Right lobe of liver (tissue), 4 donors: ENCODE results near the gene WDSUB1.

Experiments
- POLR2A ChIP-seq: fragments of 450-650 bp; IDR thresholded peaks from one replicate; pipeline ENCODE4 v1.6.1; 2017; ENCODE audit warnings: antibody characterized with exemption, mild to moderate bottlenecking
- TF ChIP-seq, protein P1 (sequence below), 4 donors: fragments of 200-600 bp in 3 of 4; fragments of 450-650 bp in 1 of 4; IDR thresholded peaks; one replicate each; pipeline versions ENCODE4 v1.5.1 to v1.8.0; 2016 to 2022; ENCODE audit warnings: antibody characterized with exemption in 4 of 4, mild to moderate bottlenecking in 2 of 4
- donor health status: DM: no; HTN: no; CAD: no.
- donor health status: DM: no; HTN: no; CAD: no.
- donor health status: DM: no; HTN: yes; CAD: no.

DNA sequence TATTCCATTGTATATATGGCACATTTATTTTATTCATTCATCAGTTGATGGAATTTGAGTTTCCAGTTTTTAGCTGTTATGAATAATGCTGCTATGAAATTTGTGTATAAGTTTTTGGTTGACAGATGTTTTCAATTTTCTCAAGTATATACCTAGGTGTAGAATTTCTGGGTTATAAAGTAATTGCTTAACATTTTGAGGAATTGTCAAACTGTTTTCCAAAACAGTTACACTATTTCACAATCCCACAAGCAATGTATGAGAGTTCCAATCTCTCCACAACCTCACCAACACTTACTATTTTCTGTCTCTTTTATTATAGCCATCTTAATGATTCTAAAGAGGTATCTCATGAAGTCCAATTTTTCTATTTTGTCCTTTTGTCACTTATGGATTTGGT lies 12.5 kb upstream of the WDSUB1 start:
- TF ChIP-seq, protein P1, sequence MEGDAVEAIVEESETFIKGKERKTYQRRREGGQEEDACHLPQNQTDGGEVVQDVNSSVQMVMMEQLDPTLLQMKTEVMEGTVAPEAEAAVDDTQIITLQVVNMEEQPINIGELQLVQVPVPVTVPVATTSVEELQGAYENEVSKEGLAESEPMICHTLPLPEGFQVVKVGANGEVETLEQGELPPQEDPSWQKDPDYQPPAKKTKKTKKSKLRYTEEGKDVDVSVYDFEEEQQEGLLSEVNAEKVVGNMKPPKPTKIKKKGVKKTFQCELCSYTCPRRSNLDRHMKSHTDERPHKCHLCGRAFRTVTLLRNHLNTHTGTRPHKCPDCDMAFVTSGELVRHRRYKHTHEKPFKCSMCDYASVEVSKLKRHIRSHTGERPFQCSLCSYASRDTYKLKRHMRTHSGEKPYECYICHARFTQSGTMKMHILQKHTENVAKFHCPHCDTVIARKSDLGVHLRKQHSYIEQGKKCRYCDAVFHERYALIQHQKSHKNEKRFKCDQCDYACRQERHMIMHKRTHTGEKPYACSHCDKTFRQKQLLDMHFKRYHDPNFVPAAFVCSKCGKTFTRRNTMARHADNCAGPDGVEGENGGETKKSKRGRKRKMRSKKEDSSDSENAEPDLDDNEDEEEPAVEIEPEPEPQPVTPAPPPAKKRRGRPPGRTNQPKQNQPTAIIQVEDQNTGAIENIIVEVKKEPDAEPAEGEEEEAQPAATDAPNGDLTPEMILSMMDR (IDR thresholded peaks at IDR 0.05): no peak
- TF ChIP-seq POLR2A: no peak
